Right hindlimb (tissue), 1 donor: Measurements from ENCODE around the gene ZNF764.
"Not testable (repeated sequence)": the region's sequence is repeated elsewhere in the genome, so short reads cannot be mapped to it uniquely, and the experiment has no call there.

ENCODE experiments used
- DNase-seq: peaks from one replicate; pipeline ENCODE4 v3.0.0-alpha.2; 2018

The ZNF764 gene

DNA sequence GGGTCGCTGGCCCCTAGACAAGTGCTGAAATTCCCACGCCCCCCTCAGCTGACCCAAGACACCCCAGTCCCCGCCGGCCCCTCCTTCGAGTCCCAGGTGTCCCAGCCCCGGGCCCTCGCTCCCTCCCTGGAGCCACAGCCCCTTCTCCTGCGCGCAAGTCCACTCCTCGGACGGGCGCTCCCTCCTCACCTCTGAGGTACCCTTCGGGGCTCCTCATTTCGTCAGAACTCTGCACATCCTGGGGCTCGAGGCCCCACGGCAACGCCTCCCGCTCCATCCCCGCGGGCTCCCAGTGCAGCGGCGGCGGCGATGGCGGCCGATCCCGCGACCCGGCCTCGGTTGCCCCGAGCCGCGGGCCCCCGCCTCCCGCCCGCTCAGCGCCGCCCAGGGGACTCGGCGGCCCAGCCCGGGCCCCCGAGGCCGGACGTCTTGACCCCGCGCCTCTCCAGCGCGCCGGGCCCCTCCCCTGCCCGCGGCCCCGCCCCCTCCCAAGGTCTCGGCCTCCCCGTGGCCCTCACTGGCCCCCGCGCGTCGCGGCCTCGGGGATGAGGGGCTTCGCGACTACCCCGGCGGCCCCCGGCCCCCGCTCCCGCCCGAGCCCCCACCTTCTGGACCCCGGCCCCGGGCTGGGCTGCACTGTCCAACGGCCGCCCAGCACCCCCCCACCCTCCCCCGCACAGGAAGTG, 31.9 kb downstream of the ZNF764 start, which contains the start of gene ZNF768:
ZNF768 (minus strand) TSS at position 430 of the 686 bp plus-strand sequence; CDS start at position 277, 153 bp downstream.
- DNase-seq = peak; percentile 58

- DNase-seq = no peak
Observed at GRCh38 chr16:30525844-30526136, 32.4 kb downstream of the ZNF764 start.

GRCh38 chr16:30524575-30525568, 33.3 kb downstream of the ZNF764 start:
- no peak for DNase-seq

GRCh38 chr16:30523768-30524574, 34.2 kb downstream of the ZNF764 start:
- DNase-seq = no peak

GRCh38 chr16:30522702-30523463, 35.3 kb downstream of the ZNF764 start:
- DNase-seq = not testable (repeated sequence)

DNA sequence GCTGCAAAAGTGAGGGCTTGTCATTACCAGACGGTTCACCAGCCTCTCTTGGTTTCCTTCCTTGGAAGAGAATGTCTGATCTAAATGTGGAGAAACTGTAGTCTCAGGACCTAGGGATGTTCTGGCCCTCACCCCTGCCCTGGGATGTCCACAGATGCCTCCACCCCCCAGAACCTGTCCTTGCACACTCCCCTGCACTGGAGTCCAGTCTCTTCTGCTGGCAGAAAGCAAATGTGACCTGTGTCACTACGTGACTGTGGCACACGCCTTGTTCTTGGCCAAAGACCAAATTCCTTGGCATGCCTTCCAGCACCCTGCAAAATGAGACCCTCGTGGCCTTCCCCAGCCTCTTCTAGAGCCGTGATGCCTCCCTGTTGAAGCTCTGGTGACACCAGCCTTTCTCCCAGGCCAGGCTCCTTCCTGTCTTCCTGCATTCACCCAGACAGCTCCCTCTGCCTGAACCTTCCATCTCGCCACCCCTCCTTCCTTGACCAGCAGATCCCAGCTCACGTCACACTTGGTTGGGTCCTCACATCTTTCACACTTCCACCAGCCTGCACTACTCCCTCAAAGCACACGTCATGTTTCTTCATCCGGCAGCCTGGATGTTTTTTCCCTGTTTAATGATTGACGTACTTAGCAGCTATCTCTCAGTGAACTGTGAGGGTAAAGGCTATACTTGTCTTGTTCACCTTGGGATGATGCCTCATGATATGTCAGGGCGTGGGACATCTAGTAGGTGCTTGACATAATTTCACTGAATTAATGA, 36.1 kb downstream of the ZNF764 start:
- DNase-seq = no peak

- DNase-seq = no peak
Observed at GRCh38 chr16:30521476-30521872, 36.7 kb downstream of the ZNF764 start.

DNA sequence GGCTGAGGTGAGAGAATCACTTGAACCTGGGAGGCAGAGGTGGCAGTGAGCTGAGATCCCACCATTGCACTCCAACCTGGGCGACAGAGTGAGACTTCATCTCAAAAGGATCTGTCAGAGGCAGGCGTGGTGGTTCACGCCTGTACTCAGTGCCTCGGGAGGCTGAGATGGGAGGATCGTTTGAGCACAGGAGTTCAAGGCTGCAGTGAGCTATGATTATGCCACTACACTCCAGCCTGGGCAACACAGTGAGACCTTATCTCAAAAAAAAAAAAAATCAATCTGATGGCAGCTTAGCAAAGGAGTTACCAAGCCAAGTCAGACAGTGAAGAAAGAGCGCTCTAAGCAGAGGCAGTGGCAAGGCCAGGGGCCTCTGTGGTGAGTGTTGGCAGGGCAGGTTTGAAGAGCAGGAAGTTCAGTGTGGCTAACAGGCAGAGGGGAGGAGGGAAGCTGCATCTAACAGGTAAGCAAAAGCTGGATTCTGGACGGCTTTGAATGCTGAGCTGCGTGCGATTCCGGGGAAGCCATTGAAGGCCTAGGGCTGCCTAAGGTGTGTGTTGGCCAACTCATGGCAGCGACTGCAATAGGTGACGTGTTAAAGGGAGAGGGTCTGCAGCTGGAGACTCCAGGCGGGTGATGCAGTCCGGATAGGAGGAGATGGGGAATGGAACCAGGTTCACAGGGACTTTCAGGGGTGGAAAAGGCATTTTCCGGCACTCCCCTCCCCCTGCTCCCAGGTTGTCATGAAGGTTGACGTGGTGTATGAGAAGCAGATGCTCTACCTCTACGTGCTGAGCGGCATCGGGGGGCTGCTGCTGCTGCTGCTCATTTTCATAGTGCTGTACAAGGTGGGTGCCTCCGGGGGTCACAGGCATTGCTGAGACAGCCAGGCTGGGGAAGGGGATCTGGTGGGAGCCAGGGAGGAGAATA, 38.8 kb downstream of the ZNF764 start:
- DNase-seq = no peak

DNA sequence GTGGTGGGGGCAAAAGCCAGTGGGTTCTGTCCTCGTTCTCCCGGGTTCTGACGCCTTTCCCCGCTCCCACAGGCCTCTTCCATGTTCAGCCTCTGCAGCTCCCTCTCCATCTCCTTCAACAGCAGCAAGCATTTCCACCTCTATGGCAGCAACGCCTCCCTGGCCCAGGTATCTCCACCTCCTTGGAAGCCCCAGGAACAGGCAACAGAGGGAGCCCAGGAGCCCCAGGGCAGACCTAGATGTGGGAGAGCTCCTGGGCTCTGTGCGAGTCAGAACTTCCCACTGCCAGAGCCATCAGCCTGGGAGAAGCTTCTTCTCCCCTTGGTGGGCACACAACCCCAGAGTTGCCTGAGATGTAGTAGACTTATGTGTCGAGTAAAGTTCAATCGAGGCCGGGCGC, 39.6 kb downstream of the ZNF764 start:
- DNase-seq = no peak

DNA sequence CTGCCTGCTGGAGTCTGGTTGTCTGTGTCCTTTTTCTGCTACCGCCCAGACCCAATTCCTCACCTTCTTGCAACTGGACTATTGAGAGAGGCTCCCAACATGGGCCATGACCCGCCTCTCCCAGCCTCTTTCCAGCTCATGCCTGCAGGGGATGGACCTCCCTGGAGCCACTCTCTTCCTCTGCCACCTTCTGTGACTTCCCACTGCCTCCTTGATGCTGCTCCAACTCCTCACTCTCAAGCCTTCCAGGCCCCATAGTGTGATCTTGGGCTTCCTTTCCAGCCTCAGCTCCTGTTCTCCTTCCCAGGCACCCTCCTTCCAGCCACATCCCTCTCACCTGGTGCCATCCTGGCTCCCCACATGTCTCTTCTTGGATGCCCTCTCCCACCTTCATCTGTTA, 42.9 kb downstream of the ZNF764 start:
- no peak for DNase-seq

GRCh38 chr16:30511509-30511908, 46.7 kb downstream of the ZNF764 start:
- no peak for DNase-seq

DNA sequence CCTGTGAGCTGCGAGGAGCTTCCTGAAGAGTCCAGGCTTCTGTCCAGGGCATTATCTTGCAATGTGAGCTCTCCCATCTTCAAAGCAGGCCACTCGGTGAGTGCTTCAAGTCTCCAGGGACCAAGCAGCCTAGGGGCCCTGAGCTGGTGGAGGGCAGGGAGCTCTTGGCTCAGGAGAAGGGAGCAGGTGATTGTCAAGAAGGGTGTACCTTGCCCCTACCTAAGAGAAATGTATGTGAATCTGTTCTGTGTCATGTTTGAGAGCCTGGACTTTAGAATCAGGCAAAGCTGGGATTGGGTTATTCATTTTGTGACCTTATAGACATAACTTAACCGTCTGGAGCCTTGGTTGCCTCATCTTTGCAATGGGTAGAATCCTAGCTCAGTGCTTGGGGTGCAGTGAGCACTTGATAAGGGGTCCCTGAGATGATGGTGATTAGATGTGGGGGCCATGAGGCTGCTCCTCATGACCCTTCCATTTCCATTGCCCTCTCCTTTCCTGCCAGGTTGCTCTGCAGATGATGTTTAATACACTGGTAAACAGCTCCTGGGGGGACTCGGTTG, 47.7 kb downstream of the ZNF764 start:
- no peak for DNase-seq

- DNase-seq = no peak
Observed at GRCh38 chr16:30509081-30509765, 49.0 kb downstream of the ZNF764 start.
